Small intestine (tissue), 7 donors: ENCODE results near the gene LYRM9. TPM values are rescaled to one million over a fixed set of nuclear protein-coding genes. Genes with fewer than 3 reads are reported as not detected.
"Not testable (repeated sequence)": the region's sequence is repeated elsewhere in the genome, so short reads cannot be mapped to it uniquely, and the experiment has no call there.

Experiments used
- DNase-seq, 2 donors: peaks; one replicate each; pipeline versions ENCODE4 v3.0.0 to v3.0.0-alpha.2; 2013
- FAIRE-seq: peaks from 2 replicates; lab custom pipeline; 2012; peaks lifted over from hg19 to GRCh38; lab: Jason Lieb, UNC
- H3K27ac ChIP-seq, 3 donors: one replicate each; pipeline ENCODE4 v1.5.1; 2013; ENCODE audit warnings: low read length in 2 of 3, mild to moderate bottlenecking in 2 of 3, control low read depth in 1 of 3, inconsistent platforms in 1 of 3, low read depth in 1 of 3, moderate library complexity in 1 of 3
- H3K27me3 ChIP-seq, 3 donors: one replicate each; pipeline ENCODE4 v1.6.1; 2013; ENCODE audit warnings: low read length in 3 of 3, inconsistent platforms in 1 of 3; ENCODE audit not compliant: control insufficient read depth in 3 of 3, insufficient read depth in 3 of 3
- H3K36me3 ChIP-seq, 3 donors: one replicate each; pipeline ENCODE4 v1.6.1; 2013; ENCODE audit warnings: low read length in 3 of 3, inconsistent platforms in 1 of 3, low read depth in 1 of 3, mild to moderate bottlenecking in 1 of 3, moderate library complexity in 1 of 3; ENCODE audit not compliant: control insufficient read depth in 3 of 3, insufficient read depth in 2 of 3
- H3K4me1 ChIP-seq, 3 donors: one replicate each; pipeline ENCODE4 v1.6.1; 2013; ENCODE audit warnings: low read length in 2 of 3, inconsistent platforms in 1 of 3, low read depth in 1 of 3, mild to moderate bottlenecking in 1 of 3, moderate library complexity in 1 of 3; ENCODE audit not compliant: control insufficient read depth in 3 of 3, insufficient read depth in 2 of 3
- H3K4me3 ChIP-seq, 3 donors: one replicate each; pipeline ENCODE4 v1.5.1; 2013; ENCODE audit warnings: low read length in 3 of 3, control low read depth in 1 of 3, inconsistent platforms in 1 of 3, low read depth in 1 of 3, mild to moderate bottlenecking in 1 of 3, moderate library complexity in 1 of 3
- H3K9me3 ChIP-seq, 2 donors: one replicate each; pipeline ENCODE4 v1.6.1; 2013; ENCODE audit warnings: low read depth in 1 of 2, low read length in 1 of 2; ENCODE audit not compliant: control insufficient read depth in 2 of 2, insufficient read depth in 1 of 2
- WGBS, 3 donors: extraction: QIAGEN DNeasy Blood & Tissue Kit; methylation state at CpG; one replicate each; pipeline ENCODE4 v1.1.7; 2013; 5-methylcytosine and 5-hydroxymethylcytosine counted together
- polyA plus RNA-seq, 4 donors: library from polyadenylated mRNA; stranded (reverse) in 3 of 4; unstranded in 1 of 4; fragments of 200-250 nt in 3 of 4; fragments of 120-200 nt in 1 of 4; gene quantifications; one replicate each; pipeline versions ENCODE4 v1.2.1 to v1.2.3, GENCODE V29; 2013
- donor health status: healthy with polysubstance abuse.
- donor health status: control.
- donor health status: control.
- donor health status: Bipolar disorder and iron deficiency.
- donor health status: healthy.

Gene LYRM9
- polyA plus RNA-seq, 4 donors = 4.0 to 16.5 (median 9.4) TPM

DNA sequence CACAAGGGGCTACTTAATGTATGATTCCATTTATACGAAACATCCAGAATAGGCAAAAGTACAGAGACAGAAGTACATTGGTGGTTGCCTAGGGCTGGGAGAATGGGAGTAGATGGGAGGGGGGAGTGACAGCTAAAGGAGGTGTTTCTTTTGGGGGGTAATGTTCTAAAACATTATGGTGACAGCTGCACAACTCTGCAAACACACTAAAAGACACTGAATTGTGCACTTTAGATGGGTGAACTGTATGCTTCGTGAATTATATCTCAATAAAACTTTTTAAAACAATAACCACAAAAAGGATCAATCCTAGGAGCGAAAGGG lies 661 bp downstream of the LYRM9 start:
- WGBS, 3 donors = 23 to 31% (median 28%) methylated on average over 3 of the region's 3 CpGs
- peaks cover 0 to 2% (median 0%) of the 10 kb centered on the region in 3 donors for H3K36me3 ChIP-seq
- peak overlapping the region in 1 of 3 donors; percentile 78 for H3K27ac ChIP-seq
- no peaks in the 10 kb centered on the region for H3K9me3 ChIP-seq
- no peak for FAIRE-seq
- peaks cover 0 to 3% (median 0%) of the 10 kb centered on the region in 3 donors for H3K4me1 ChIP-seq
- no peak for DNase-seq
- H3K27me3 ChIP-seq = no peaks in the 10 kb centered on the region
- peak overlapping the region; percentile 49 to 82 (median 55) for H3K4me3 ChIP-seq

- no peak for FAIRE-seq
- Histone ChIP-seq H3K27ac (no peak overlapping the region), H3K27me3 (no peaks in the 10 kb centered on the region), H3K4me1 (peaks cover 0 to 3% (median 0%) of the 10 kb centered on the region in 3 donors), H3K36me3 (peaks cover 0 to 2% (median 0%) of the 10 kb centered on the region in 3 donors), H3K9me3 (no peaks in the 10 kb centered on the region), H3K4me3 (no peak overlapping the region)
- 93 to 97% (median 95%) methylated on average over 9 of the region's 9 CpGs for WGBS, 3 donors
- DNase-seq = no peak
Observed at GRCh38 chr17:27891841-27892240, 1.3 kb downstream of the LYRM9 start.

GRCh38 chr17:27889711-27890251 lies 3.4 kb downstream of the LYRM9 start:
- no peaks in the 10 kb centered on the region for H3K9me3 ChIP-seq
- H3K27me3 ChIP-seq = no peaks in the 10 kb centered on the region
- H3K36me3 ChIP-seq = peaks cover 0 to 2% (median 0%) of the 10 kb centered on the region in 3 donors
- DNase-seq (no peak), FAIRE-seq (no peak)
- WGBS, 3 donors = 92 to 95% (median 93%) methylated on average over 4 of the region's 4 CpGs
- H3K27ac ChIP-seq = no peak overlapping the region
- H3K4me3 ChIP-seq = no peak overlapping the region
- peaks cover 0 to 3% (median 0%) of the 10 kb centered on the region in 3 donors for H3K4me1 ChIP-seq

DNA sequence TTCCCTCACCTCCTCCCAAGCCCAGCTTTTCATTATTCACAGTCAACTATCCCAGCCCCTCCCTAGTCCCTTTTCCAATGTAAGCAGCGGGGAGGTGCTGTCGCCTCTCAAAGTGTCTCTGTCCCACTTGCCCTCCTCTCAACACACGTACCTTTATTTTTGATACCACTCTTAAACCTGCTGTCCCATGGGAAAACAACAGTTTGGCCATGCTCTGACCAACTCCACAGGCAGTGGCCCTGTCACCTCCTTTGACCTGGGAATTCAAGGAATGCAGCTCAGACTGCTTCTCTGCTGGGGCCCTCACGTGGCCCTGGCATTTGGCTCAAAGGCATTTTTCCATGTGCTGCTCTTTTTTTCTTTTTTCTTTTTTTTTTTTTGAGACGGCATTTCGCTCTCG lies 4.2 kb downstream of the LYRM9 start:
- FAIRE-seq = no peak
- H3K36me3 ChIP-seq = peaks cover 0 to 2% (median 0%) of the 10 kb centered on the region in 3 donors
- peaks cover 0 to 3% (median 0%) of the 10 kb centered on the region in 3 donors for H3K4me1 ChIP-seq
- H3K27me3 ChIP-seq = no peaks in the 10 kb centered on the region
- no peak overlapping the region for H3K27ac ChIP-seq
- no peak for DNase-seq
- WGBS, 3 donors = 75 to 89% (median 82%) methylated on average over 7 of the region's 7 CpGs
- H3K4me3 ChIP-seq = no peak overlapping the region
- no peaks in the 10 kb centered on the region for H3K9me3 ChIP-seq

- Histone ChIP-seq H3K36me3 (peaks cover 0 to 2% (median 0%) of the 10 kb centered on the region in 3 donors), H3K27ac (no peak overlapping the region), H3K4me1 (peaks cover 0 to 3% (median 0%) of the 10 kb centered on the region in 3 donors), H3K4me3 (no peak overlapping the region), H3K9me3 (no peaks in the 10 kb centered on the region), H3K27me3 (no peaks in the 10 kb centered on the region)
- 63 to 80% (median 77%) methylated on average over 2 of the region's 2 CpGs for WGBS, 3 donors
- FAIRE-seq (no peak), DNase-seq (no peak)
Observed at GRCh38 chr17:27888067-27888466, 5.1 kb downstream of the LYRM9 start.

DNA sequence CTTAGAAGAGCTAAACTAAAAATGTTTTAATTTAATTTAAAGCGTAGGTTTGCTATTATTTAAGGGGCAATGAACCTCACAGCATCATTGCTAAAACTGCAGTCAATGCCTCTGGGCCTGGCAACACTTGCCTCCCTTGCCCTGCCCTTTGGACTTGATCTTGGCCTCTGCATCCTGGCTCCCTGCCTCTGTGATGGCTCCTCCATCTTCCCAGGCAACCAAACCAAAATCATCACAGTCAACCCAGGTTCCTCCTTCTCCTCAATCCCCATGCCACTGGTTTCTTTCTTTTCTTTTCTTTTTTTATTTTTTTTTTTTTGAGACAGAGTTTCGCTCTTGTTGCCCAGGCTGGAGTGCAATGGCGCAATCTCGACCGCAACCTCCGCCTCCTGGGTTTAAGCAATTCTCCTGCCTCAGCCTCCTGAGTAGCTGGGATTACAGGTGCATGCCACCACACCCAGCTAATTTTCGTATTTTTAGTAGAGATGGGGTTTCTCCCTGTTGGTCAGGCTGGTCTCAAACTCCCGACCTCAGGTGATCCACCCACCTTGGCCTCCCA lies 6.7 kb downstream of the LYRM9 start:
- not testable (repeated sequence) for DNase-seq, H3K9me3 ChIP-seq, H3K27ac ChIP-seq, FAIRE-seq, H3K4me3 ChIP-seq, H3K4me1 ChIP-seq, H3K36me3 ChIP-seq, H3K27me3 ChIP-seq
- WGBS, 3 donors = 86 to 96% (median 91%) methylated on average over 8 of the region's 8 CpGs

DNA sequence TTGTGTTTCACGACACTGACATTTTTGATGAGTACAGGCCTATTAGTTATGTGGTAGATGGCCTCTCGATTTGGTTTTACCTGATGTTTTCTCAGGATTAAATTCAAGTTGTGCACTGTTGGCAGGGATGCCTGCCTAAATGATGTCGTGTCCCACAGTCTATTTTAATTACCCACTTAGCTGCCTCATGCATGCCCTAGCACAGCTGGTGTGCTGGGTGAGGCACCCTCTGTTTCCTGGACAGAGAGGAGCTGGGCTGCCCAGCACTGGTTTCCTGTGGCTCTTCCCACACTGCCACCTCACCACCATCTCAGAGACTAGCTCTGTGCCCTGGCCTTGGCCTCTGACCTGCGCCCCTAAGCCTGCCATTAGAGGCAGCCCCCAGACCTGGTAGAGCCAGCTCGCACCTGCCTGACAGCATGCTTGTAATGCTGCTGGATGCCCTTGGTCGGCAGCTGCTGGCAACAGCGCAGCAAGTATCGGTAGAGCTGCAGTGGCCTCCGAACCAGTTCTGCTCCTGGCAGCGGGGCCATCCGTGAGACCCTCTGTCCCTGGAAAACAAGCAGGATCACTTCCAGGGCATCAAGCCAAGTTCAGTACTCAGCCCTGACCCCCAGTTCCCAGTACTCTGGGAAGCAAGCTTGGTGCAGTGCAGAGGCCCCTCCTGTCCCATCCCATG lies 10.9 kb downstream of the LYRM9 start:
- FAIRE-seq (no peak), DNase-seq (no peak)
- 45 to 81% (median 60%) methylated on average over 11 of the region's 11 CpGs for WGBS, 3 donors

DNA sequence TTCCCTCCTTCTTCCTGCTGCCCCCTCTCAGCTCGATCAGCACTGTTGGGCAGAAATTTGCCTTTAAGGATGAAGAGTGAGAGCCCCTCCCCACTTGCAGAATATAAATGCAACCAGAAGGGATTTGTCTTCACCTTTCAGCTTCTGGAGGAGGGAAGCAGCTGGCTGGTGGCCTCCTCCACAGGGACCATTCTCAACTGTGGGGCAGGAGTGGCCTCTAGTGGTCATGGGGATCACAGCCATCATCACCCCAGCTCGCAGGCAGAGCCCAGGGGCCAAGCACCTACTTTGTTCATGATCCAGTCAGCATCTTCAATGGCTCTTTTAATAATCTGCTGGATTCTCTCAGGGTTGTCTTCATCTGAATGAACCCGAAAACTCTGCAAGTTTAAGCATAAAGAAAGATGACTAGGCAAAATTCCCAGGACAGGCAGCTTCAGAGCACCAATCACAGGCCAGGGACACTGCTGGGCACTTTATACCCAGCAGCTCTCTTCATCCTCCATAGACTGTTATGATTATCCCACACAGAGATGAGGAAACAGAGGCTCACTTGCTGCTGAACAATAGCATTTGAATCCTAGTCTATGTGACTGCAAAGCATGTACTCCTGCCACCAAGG lies 13.1 kb downstream of the LYRM9 start:
- Histone ChIP-seq H3K4me3 (no peak overlapping the region), H3K36me3 (peaks cover 0 to 9% (median 0%) of the 10 kb centered on the region in 3 donors), H3K27me3 (no peaks in the 10 kb centered on the region), H3K9me3 (no peaks in the 10 kb centered on the region), H3K27ac (no peak overlapping the region), H3K4me1 (peaks cover 0 to 5% (median 2%) of the 10 kb centered on the region in 3 donors)
- FAIRE-seq (no peak), DNase-seq (peak; percentile 81 to 83)
- 6 to 23% (median 21%) methylated on average over 3 of the region's 3 CpGs for WGBS, 3 donors

More for the DNA sequence above, 10.9 kb downstream of the LYRM9 start:
- no peaks in the 10 kb centered on the region for H3K9me3 ChIP-seq
- H3K36me3 ChIP-seq = peaks cover 0 to 4% (median 0%) of the 10 kb centered on the region in 3 donors
- H3K4me3 ChIP-seq = no peak overlapping the region
- no peaks in the 10 kb centered on the region for H3K27me3 ChIP-seq
- H3K27ac ChIP-seq = no peak overlapping the region
- peaks cover 0 to 5% (median 2%) of the 10 kb centered on the region in 3 donors for H3K4me1 ChIP-seq
